HepG2 (cell line): Measurements from ENCODE around the gene DCC. TPM values are rescaled to one million over a fixed set of nuclear protein-coding genes. Genes with fewer than 3 reads are reported as not detected.

Experiments used
- ATAC-seq: fragments of 200-7000 bp; cut with Tn5 transposase; 3 replicates; pipeline ENCODE4 v1.9.1; 2020; ENCODE audit warnings: mild to moderate bottlenecking, moderate library complexity
- BruUV-seq: library from RNA; stranded (reverse); fragments of 400-500 nt; replicated peaks from 2 replicates; lab custom pipeline; 2021; lab: Mats Ljungman, UMichigan
- CTCF ChIA-PET: fragments of 300-600 bp; formaldehyde crosslinking; extraction: SDS; loops from one replicate; lab custom pipeline; 2021; ENCODE audit warnings: low total read pairs, inconsistent platforms, low intra/inter-chr PET ratio; lab: Yijun Ruan, JAX
- POLR2A ChIA-PET: fragments of 350-600 bp; sonication (Branson Sonifier 250); formaldehyde crosslinking; loops from one replicate; lab custom pipeline; 2020; ENCODE audit warnings: antibody characterized with exemption, inconsistent platforms; lab: Yijun Ruan, JAX
- DNase-seq: peaks from one replicate; pipeline ENCODE4 v3.0.0-alpha.2; 2015; ENCODE audit warnings: low spot score
- FAIRE-seq: peaks from 3 replicates; lab custom pipeline; 2011; peaks lifted over from hg19 to GRCh38; lab: Jason Lieb, UNC
- H2AFZ ChIP-seq: one replicate; pipeline ENCODE4 v1.6.1; 2011; ENCODE audit warnings: low read length, inconsistent platforms
- H3K27ac ChIP-seq: fragments of 300-600 bp; 3 replicates; pipeline ENCODE4 v1.8.0; 2011; ENCODE audit warnings: mixed run types, mild to moderate bottlenecking, mixed read lengths, low read length, inconsistent platforms; ENCODE audit not compliant: insufficient read depth; ENCODE audit errors: extremely low read length
- H3K27me3 ChIP-seq, 2 experiments: fragments of 200-600 bp in 1 of 2; 2 replicates in 1 of 2; 3 replicates in 1 of 2; pipeline versions ENCODE4 v1.6.0 to v1.8.0; 2011; ENCODE audit warnings: low read length in 2 of 2, mild to moderate bottlenecking in 2 of 2, moderate library complexity in 2 of 2, inconsistent platforms in 1 of 2; ENCODE audit not compliant: insufficient read depth in 2 of 2, control insufficient read depth in 1 of 2
- H3K36me3 ChIP-seq, 2 experiments: fragments of 200-600 bp in 1 of 2; replicated peaks in 1 of 2; 2 replicates in 1 of 2; 3 replicates in 1 of 2; pipeline versions ENCODE4 v1.5.1 to v1.8.0; 2011; ENCODE audit warnings: low read length in 2 of 2, inconsistent platforms in 1 of 2; ENCODE audit not compliant: insufficient read depth in 2 of 2, control insufficient read depth in 1 of 2
- H3K4me1 ChIP-seq: 2 replicates; pipeline ENCODE4 v1.5.1; 2012; ENCODE audit warnings: low read length, inconsistent platforms; ENCODE audit not compliant: insufficient read depth
- H3K4me2 ChIP-seq: 2 replicates; pipeline ENCODE4 v1.6.0; 2011; ENCODE audit warnings: low read depth, low read length, inconsistent platforms
- H3K4me3 ChIP-seq, 3 experiments: fragments of 200-600 bp in 1 of 3; sonication (generic), shearing (Covaris generic) in 1 of 3; replicated peaks in 1 of 3; 2 replicates each; pipeline ENCODE4 v1.5.1; 2011 to 2016; ENCODE audit warnings: low read length in 3 of 3, inconsistent platforms in 2 of 3, low read depth in 2 of 3, mild to moderate bottlenecking in 2 of 3, control low read depth in 1 of 3, mixed read lengths in 1 of 3; ENCODE audit not compliant: insufficient read depth in 1 of 3
- H3K79me2 ChIP-seq: one replicate; pipeline ENCODE4 v1.6.1; 2011; ENCODE audit warnings: low read length, inconsistent platforms; ENCODE audit not compliant: insufficient read depth
- H3K9ac ChIP-seq: 2 replicates; pipeline ENCODE4 v1.6.0; 2011; ENCODE audit warnings: mild to moderate bottlenecking, low read depth, low read length, inconsistent platforms; ENCODE audit not compliant: insufficient read depth
- H3K9me3 ChIP-seq: 2 replicates; pipeline ENCODE4 v1.5.1; 2012; ENCODE audit warnings: mild to moderate bottlenecking, low read length
- H4K20me1 ChIP-seq: 2 replicates; pipeline ENCODE4 v1.6.0; 2011; ENCODE audit warnings: inconsistent platforms, mild to moderate bottlenecking, low read length, moderate library complexity; ENCODE audit not compliant: insufficient read depth
- DMAP1 ChIP-seq: IDR thresholded peaks from 2 replicates; pipeline ENCODE4 v1.6.1; 2016
- FOSL2 ChIP-seq: sonication (generic); formaldehyde crosslinking; IDR thresholded peaks from 2 replicates; pipeline ENCODE4 v1.4.0; 2020; ENCODE audit warnings: missing genetic modification reagents
- TERF1 ChIP-seq: sonication (generic); formaldehyde crosslinking; IDR thresholded peaks from 2 replicates; pipeline ENCODE4 v1.8.0; 2022; ENCODE audit warnings: mild to moderate bottlenecking, missing genetic modification reagents, moderate library complexity
- ZBTB42 ChIP-seq: sonication (generic); formaldehyde crosslinking; IDR thresholded peaks from 2 replicates; pipeline ENCODE4 v1.5.0; 2020; ENCODE audit warnings: mild to moderate bottlenecking, missing genetic modification reagents
- ZNF256 ChIP-seq: sonication (generic); formaldehyde crosslinking; conservative IDR thresholded peaks from 2 replicates; pipeline ENCODE4 v1.4.0; 2020; ENCODE audit warnings: missing genetic modification reagents
- ZNF512B ChIP-seq: sonication (generic); formaldehyde crosslinking; IDR thresholded peaks from 2 replicates; pipeline ENCODE4 v1.5.1; 2020; ENCODE audit warnings: missing genetic modification reagents, mild to moderate bottlenecking, borderline replicate concordance
- in situ Hi-C: cut with HindIII; loops from 2 replicates; pipeline ENCODE4 v1.10.0; 2017; ENCODE audit warnings: low pct_unique_long_range_greater_than_20kb; ENCODE audit not compliant: extremely low pct_ligation_motif_present
- intact Hi-C: fragments of 100-400 bp; cut with micrococcal nuclease; formaldehyde crosslinking; loops from one replicate; pipeline ENCODE4 v1.10.0; 2022; ENCODE audit not compliant: unreplicated experiment
- polyA plus RNA-seq, 8 experiments: library from polyadenylated mRNA; depleted of rRNA in 3 of 8; stranded (reverse) in 7 of 8; unstranded in 1 of 8; fragments of >200 nt; fragmentation: Illumina TruSeq in 4 of 8; extraction: Trizol in 4 of 8; gene quantifications; 2 replicates each; pipeline versions ENCODE4 v1.2.1 to v1.2.3, GENCODE V29; 2011 to 2016; ENCODE audit warnings: low read depth in 4 of 8, missing spikeins in 1 of 8, mixed read lengths in 1 of 8; ENCODE audit not compliant: insufficient read depth in 1 of 8
- total RNA-seq, 5 experiments: library from RNA; depleted of rRNA; stranded (reverse); fragments of >200 nt; fragmentation: Illumina TruSeq; extraction: Trizol; gene quantifications; 2 replicates each; pipeline ENCODE4 v1.2.3, GENCODE V29; 2016; ENCODE audit warnings: low read depth in 1 of 5
- TF ChIP-seq, protein P1 (sequence below): sonication (generic); formaldehyde crosslinking; IDR thresholded peaks from 2 replicates; pipeline ENCODE4 v1.4.0; 2020; ENCODE audit warnings: mild to moderate bottlenecking, missing genetic modification reagents
- TF ChIP-seq, protein P2 (sequence below): sonication (generic); formaldehyde crosslinking; IDR thresholded peaks from 2 replicates; pipeline ENCODE4 v1.9.0; 2021; ENCODE audit warnings: missing genetic modification reagents, borderline replicate concordance

Gene DCC
- total and polyA plus RNA-seq, 2 of the 13 experiments (the other 11 are each of a cell fraction or from before 2014, with no cell fraction given) = not detected

GRCh38 chr18:52610451-52611115, 270.6 kb downstream of the DCC start (continued):
- TF ChIP-seq TERF1 (CRISPR knock-in tag) = no peak
- TF ChIP-seq ZNF512B (CRISPR knock-in tag) = no peak
- TF ChIP-seq ZNF256 (CRISPR knock-in tag) = no peak
- no peak for TF ChIP-seq DMAP1 (CRISPR knock-in tag)

GRCh38 chr18:52612406-52612805, 272.4 kb downstream of the DCC start:
- Histone ChIP-seq H3K79me2 (no peaks in the 10 kb centered on the region), H3K4me3 (no peak overlapping the region), H3K27ac (no peak overlapping the region), H2AFZ (no peak overlapping the region), H3K4me1 (no peaks in the 10 kb centered on the region), H3K36me3 (no peaks in the 10 kb centered on the region), H3K27me3 (no peaks in the 10 kb centered on the region), H3K9me3 (no peaks in the 10 kb centered on the region), H4K20me1 (no peaks in the 10 kb centered on the region), H3K9ac (no peak overlapping the region), H3K4me2 (no peak overlapping the region)
- FAIRE-seq (no peak), ATAC-seq (no peak), DNase-seq (no peak)
- no TSS peak for BruUV-seq
- POLR2A ChIA-PET = no interaction called here
- CTCF ChIA-PET = no interaction called here
- TF ChIP-seq FOSL2 (CRISPR knock-in tag) (no peak), ZBTB42 (no peak)
- TF ChIP-seq, protein P1, sequence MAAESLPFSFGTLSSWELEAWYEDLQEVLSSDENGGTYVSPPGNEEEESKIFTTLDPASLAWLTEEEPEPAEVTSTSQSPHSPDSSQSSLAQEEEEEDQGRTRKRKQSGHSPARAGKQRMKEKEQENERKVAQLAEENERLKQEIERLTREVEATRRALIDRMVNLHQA (CRISPR knock-in tag) = no peak
- TF ChIP-seq, protein P2, sequence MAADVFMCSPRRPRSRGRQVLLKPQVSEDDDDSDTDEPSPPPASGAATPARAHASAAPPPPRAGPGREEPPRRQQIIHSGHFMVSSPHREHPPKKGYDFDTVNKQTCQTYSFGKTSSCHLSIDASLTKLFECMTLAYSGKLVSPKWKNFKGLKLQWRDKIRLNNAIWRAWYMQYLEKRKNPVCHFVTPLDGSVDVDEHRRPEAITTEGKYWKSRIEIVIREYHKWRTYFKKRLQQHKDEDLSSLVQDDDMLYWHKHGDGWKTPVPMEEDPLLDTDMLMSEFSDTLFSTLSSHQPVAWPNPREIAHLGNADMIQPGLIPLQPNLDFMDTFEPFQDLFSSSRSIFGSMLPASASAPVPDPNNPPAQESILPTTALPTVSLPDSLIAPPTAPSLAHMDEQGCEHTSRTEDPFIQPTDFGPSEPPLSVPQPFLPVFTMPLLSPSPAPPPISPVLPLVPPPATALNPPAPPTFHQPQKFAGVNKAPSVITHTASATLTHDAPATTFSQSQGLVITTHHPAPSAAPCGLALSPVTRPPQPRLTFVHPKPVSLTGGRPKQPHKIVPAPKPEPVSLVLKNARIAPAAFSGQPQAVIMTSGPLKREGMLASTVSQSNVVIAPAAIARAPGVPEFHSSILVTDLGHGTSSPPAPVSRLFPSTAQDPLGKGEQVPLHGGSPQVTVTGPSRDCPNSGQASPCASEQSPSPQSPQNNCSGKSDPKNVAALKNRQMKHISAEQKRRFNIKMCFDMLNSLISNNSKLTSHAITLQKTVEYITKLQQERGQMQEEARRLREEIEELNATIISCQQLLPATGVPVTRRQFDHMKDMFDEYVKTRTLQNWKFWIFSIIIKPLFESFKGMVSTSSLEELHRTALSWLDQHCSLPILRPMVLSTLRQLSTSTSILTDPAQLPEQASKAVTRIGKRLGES (CRISPR knock-in tag) = no peak
- in situ Hi-C loops = no loop called here
- intact Hi-C loops = no loop called here
